Inferior parietal cortex (tissue), 1 donor: ENCODE data around the gene HOXA1.

Source experiments
- DNase-seq: peaks from one replicate; pipeline ENCODE4 v3.0.0-alpha.2; 2016; ENCODE audit errors: extremely low spot score

HOXA1 gene

DNA sequence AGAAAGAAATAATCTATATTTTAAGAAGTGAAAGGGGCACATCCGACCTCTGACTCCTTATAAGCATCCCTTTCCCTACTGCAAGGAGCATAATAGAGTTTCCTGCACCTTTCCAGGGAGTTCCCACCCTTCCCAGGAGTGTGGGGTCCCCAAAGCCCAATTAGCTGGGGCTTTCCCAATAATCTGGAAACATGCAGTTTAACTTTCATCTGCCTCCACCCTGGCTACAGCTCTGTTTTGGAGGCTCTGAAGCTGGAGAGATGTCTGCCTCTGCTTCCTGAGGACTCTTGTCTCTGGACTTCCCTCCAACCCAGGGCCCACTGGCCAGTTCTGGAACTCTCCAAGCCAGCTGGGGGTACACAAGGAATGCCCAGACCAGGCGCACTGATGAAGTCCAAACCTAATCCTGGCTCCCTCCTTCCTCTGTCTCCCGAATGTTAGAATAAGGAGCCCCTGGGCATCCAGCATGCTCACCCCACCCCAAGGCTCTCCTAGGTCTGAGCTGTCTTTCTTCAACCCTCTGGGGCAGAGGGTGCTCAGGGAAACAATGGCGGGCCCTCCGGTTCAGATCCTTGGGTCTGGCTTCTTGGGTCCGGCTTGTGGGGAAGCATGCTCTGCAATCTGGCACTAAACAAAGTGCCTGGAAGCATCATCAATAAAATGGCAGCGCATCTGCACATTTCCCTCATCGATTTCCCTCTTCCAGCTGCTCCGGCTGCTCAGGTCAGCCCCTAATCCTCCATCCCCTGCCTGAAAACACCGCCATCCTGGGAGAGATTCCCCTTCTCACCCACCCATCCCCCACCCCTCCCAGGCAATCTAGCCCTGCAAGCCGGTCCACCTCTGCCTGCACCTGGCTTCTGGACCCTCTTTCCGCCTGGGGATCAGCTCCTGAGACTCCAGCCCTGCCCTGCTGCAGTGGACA is 21.4 kb upstream of the HOXA1 start:
- no peak for DNase-seq

DNA sequence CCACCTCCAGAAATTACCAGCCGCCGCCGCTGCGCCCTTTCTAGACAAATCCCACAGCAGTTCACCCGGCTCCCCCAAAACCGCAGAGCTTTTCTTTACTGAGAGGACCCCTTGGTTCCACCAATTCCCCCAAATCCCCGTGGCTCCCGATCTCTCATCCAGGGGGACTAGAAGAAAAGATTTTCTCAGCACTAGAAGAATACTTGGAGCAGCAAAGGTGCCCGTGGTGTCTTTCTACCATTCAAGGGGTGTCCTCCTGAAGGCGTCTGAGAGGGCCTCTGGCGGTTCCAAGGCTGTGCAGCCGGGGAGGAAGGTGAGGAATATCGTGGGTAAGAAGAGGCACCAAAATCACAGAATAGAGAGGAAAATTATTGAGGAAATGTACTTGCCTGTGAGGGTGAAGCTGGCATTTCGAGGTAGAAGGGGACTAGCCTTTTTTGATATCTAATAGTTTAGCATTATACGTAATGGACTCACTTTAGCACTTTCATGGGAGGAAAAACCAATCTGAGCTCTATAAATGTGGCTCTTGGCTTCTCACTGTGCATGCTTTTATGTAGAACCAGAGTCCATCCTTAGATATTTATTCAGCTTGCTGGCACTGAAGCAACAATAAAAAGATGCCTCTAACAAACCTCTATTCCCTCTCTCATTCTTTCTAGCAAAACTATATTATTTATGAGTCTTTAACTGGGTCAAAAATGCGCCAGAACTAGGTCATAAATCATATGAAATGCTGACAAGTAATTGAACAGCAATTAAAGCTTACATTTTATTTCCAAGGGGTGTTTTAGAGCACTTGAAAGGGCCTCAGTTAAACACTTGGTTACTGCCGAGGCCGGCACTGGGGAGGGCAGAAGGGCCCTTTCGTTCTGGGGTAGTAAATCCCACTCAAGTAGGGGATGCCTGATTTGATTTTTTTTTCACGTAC is 20.5 kb upstream of the HOXA1 start:
- DNase-seq = no peak

- DNase-seq = no peak
These were observed 19.6 kb upstream of the HOXA1 start for GRCh38 chr7:27115221-27116026.

GRCh38 chr7:27114881-27115220 is 19.1 kb upstream of the HOXA1 start:
- no peak for DNase-seq

- no peak for DNase-seq
These were observed 18.4 kb upstream of the HOXA1 start for GRCh38 chr7:27113991-27114769.

- no peak for DNase-seq
These were observed 17.5 kb upstream of the HOXA1 start for GRCh38 chr7:27112955-27113949.

GRCh38 chr7:27112361-27112760 is 16.6 kb upstream of the HOXA1 start:
- DNase-seq = no peak

- no peak for DNase-seq
These were observed 16.0 kb upstream of the HOXA1 start for GRCh38 chr7:27111751-27112277.

GRCh38 chr7:27111042-27111750 is 15.4 kb upstream of the HOXA1 start:
- DNase-seq = no peak

GRCh38 chr7:27110186-27111031 is 14.6 kb upstream of the HOXA1 start:
- DNase-seq = no peak

- DNase-seq = no peak
These were observed 13.8 kb upstream of the HOXA1 start for GRCh38 chr7:27109466-27110185.

GRCh38 chr7:27108390-27109127 is 12.8 kb upstream of the HOXA1 start:
- DNase-seq = no peak

GRCh38 chr7:27107391-27108381 is 11.9 kb upstream of the HOXA1 start:
- no peak for DNase-seq

- no peak for DNase-seq
These were observed 11.1 kb upstream of the HOXA1 start for GRCh38 chr7:27106901-27107240.

GRCh38 chr7:27106181-27106900 is 10.5 kb upstream of the HOXA1 start:
- no peak for DNase-seq
